Mucosa of descending colon (tissue), 3 donors: ENCODE measurements around the gene MECP2. TPM values are rescaled to one million over a fixed set of nuclear protein-coding genes. Genes with fewer than 3 reads are reported as not detected.

ENCODE experiments used
- ATAC-seq: fragments of 200-7000 bp; cut with Tn5 transposase; one replicate; pipeline ENCODE4 v1.9.1; 2020; ENCODE audit warnings: mild to moderate bottlenecking, moderate library complexity
- DNase-seq, 3 donors: peaks; one replicate each; pipeline ENCODE4 v3.0.0-alpha.2; 2020
- H3K36me3 ChIP-seq: fragments of 200-600 bp; one replicate; pipeline ENCODE4 v1.8.0; 2021; ENCODE audit warnings: low read depth, mild to moderate bottlenecking
- H3K4me1 ChIP-seq: fragments of 200-600 bp; one replicate; pipeline ENCODE4 v1.8.0; 2021; ENCODE audit warnings: low read depth, mild to moderate bottlenecking
- H3K4me3 ChIP-seq: fragments of 200-600 bp; one replicate; pipeline ENCODE4 v1.8.0; 2021; ENCODE audit warnings: mild to moderate bottlenecking
- H3K9me3 ChIP-seq: fragments of 200-600 bp; one replicate; pipeline ENCODE4 v1.8.0; 2021; ENCODE audit warnings: mild to moderate bottlenecking
- intact Hi-C, 2 donors: fragments of 100-400 bp; cut with DNase I in 1 of 2; cut with micrococcal nuclease in 1 of 2; formaldehyde crosslinking; loops; one replicate each; pipeline versions ENCODE4 v1.11.0 to v1.11.1; 2022; cut with DNase I, micrococcal nuclease
- total RNA-seq, 3 donors: library from RNA; stranded (reverse); fragmentation: NEBNext Ultra II Directional in 2 of 3; extraction: Animal tissue kit (Norgen Biotek cat#: 25700) in 2 of 3; gene quantifications; one replicate each; pipeline versions ENCODE4 v1.2.1 to v1.2.4, GENCODE V29; 2021 to 2023
- TF ChIP-seq, protein P1 (sequence below): fragments of 200-600 bp; IDR thresholded peaks from one replicate; pipeline ENCODE4 v1.8.0; 2022; ENCODE audit warnings: antibody characterized with exemption, mild to moderate bottlenecking
- donor health status: DM: no; HTN: no; CAD: no; lungs with moderate emphysema.
- donor health status: DM: no; HTN: no; CAD: no.
- donor health status: DM: no; HTN: yes; CAD: no.

Gene MECP2
- total RNA-seq, 3 donors from 2014 or later, result 33.5 to 55.6 (median 35.6) TPM

DNA sequence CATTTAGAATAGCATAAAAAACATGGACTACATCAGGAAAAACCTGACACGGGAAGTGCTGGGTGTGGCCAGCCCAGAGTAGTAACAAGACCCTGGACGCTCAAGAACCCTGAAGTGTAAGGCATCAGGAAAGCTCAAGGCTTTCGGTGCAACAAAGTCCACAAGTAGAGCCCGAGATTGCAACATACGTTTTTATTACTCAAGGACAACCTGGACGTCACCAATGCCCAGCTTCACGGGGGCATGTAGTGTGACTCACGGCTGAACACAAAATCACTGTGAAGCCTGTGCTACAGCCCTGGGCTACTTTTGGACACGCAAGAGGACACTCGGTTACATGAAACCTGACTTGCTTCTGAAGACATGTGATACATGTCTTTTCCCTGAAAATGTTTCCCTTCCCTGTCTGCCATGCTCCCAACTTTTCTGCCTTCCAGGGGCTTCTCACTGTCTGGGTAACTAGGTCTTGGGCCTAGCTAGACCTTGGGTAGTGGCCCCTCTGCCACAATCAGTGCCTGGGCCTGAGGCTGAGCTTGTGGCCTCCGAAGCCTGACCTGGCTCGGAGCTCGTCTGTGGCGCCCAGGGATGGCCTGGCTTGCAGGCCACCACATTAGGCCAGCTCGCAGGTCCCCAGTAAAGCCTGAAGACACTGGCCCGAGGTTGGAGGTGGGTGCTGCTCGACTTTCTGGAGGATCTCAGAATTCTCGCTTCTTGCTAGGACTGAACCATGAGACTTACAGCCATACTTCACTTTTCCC lies 87.0 kb downstream of the MECP2 start:
- TF ChIP-seq, protein P1, sequence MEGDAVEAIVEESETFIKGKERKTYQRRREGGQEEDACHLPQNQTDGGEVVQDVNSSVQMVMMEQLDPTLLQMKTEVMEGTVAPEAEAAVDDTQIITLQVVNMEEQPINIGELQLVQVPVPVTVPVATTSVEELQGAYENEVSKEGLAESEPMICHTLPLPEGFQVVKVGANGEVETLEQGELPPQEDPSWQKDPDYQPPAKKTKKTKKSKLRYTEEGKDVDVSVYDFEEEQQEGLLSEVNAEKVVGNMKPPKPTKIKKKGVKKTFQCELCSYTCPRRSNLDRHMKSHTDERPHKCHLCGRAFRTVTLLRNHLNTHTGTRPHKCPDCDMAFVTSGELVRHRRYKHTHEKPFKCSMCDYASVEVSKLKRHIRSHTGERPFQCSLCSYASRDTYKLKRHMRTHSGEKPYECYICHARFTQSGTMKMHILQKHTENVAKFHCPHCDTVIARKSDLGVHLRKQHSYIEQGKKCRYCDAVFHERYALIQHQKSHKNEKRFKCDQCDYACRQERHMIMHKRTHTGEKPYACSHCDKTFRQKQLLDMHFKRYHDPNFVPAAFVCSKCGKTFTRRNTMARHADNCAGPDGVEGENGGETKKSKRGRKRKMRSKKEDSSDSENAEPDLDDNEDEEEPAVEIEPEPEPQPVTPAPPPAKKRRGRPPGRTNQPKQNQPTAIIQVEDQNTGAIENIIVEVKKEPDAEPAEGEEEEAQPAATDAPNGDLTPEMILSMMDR, result no peak
- H3K4me1 ChIP-seq, result no peaks in the 10 kb centered on the region
- H3K9me3 ChIP-seq, result no peaks in the 10 kb centered on the region
- intact Hi-C loops, result no loop called here
- H3K36me3 ChIP-seq, result no peaks in the 10 kb centered on the region
- H3K4me3 ChIP-seq, result no peak overlapping the region
- ATAC-seq, result no peak
- DNase-seq, result no peak

DNA sequence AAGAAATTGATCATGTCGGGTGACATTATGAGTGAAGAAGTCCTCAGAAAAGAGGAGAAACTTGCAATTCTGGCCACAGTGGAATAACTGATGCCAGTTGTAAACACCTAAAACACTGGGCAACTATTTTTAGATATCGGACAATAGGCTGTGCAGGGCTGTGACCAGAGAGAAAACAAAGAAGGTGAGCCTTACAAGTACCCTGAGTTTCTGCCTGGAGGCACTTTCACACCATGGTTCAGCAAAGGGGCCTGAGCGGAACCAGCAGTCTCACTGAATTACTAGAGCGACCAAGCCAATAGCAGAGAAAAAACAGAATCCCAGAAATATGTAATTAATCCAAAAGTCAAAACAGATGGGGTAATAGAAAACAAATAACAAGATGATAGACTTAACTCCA lies 89.0 kb downstream of the MECP2 start:
- intact Hi-C loops, result no loop called here
- no peak for ATAC-seq
- no peaks in the 10 kb centered on the region for H3K4me1 ChIP-seq
- H3K36me3 ChIP-seq, result no peaks in the 10 kb centered on the region
- TF ChIP-seq, protein P1, result no peak
- no peak overlapping the region for H3K4me3 ChIP-seq
- no peaks in the 10 kb centered on the region for H3K9me3 ChIP-seq
- no peak for DNase-seq

DNA sequence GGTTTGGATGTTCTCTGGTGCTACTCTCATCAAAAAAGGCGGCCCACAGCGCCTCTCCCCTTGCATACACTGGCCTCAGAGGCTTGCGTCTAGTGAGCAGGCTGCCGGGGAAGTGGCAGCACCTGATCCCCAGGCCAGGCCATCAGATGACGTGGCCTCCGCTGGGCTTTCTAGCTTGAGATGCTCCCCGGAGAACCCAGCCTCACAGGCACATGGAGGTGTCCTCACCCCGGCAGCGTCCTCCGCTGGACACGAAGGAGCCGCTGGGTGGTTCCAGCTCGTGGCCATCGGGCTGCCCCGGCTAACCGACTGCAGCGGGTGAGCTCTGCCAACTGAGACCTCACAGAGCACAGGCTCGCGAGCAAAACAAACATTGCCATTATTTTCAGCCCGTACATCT lies 90.6 kb downstream of the MECP2 start:
- ATAC-seq (no peak), DNase-seq (no peak)
- H3K36me3 ChIP-seq, result no peaks in the 10 kb centered on the region
- H3K4me1 ChIP-seq, result no peaks in the 10 kb centered on the region
- no peak overlapping the region for H3K4me3 ChIP-seq
- TF ChIP-seq, protein P1, result no peak
- intact Hi-C loops, result no loop called here
- H3K9me3 ChIP-seq, result no peaks in the 10 kb centered on the region

DNA sequence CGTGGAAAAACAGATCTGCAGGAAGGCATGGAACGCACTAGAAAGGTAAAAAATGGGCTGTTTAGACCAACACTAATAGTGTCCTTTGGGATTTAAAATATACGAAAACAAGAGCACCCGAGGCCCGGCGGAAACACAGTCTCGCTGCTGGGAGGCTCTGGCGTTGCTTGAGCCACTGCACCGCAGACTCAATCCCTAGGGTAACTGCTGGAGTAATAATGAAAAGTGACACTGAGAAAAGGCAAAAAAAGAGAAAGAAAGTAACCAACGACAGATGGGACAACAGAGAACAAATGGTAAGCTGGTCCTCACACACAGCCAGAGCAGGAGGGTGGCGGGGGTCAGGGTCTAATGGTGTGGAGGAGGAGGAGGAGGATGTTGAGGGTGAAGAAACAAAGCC lies 93.2 kb downstream of the MECP2 start:
- intact Hi-C loops, result no loop called here
- Histone ChIP-seq H3K4me1 (no peaks in the 10 kb centered on the region), H3K4me3 (no peak overlapping the region), H3K36me3 (no peaks in the 10 kb centered on the region), H3K9me3 (no peaks in the 10 kb centered on the region)
- DNase-seq, result no peak
- no peak for ATAC-seq
- TF ChIP-seq, protein P1, result no peak

DNA sequence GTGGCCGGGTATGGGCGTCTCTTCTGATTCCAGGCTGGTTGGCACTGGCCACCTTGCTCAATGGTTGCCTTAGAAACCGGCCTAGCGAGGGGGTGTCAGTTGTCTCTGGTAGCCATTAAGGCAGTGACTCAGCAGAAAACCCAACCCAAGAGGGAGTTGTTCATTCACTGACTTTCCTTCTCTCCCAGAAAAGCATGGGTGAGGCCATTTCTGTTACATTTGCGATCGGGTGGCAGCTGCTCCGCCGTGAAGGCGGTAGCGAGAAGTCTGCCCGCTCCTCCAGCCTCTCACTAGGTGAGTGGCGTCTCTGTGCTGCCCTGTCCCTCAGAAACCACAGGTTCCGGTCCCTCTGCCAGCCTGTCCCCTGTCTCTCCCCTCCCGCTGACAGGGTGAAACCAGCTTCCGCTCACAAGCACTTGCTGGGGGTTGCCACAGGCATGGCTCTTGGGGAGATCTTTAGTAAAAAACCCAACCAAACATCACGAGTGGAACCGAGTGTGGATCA lies 95.2 kb downstream of the MECP2 start:
- no peak overlapping the region for H3K4me3 ChIP-seq
- peak in 1 of 3 donors; percentile 77 for DNase-seq
- ATAC-seq, result peak; percentile 45
- intact Hi-C loops, result no loop called here
- TF ChIP-seq, protein P1, result no peak
- no peaks in the 10 kb centered on the region for H3K36me3 ChIP-seq
- H3K9me3 ChIP-seq, result no peaks in the 10 kb centered on the region
- H3K4me1 ChIP-seq, result no peaks in the 10 kb centered on the region
